H1 (cell line): ENCODE results near the gene EFHD1. TPM values are rescaled to one million over a fixed set of nuclear protein-coding genes. Genes with fewer than 3 reads are reported as not detected.

Source experiments
- MAFK ChIP-seq: IDR thresholded peaks from 2 replicates; pipeline ENCODE4 v1.6.1; 2012; ENCODE audit warnings: low read depth, mild to moderate bottlenecking, improper control_type of control experiment, low read length
- SIRT6 ChIP-seq: IDR thresholded peaks from one replicate; pipeline ENCODE4 v1.7.1; 2012; ENCODE audit warnings: low read length, inconsistent platforms
- ZNF274 ChIP-seq: IDR thresholded peaks from 2 replicates; pipeline ENCODE4 v1.7.0; 2012; ENCODE audit warnings: low read length, borderline replicate concordance; ENCODE audit errors: extremely low read depth
- polyA plus RNA-seq, 7 experiments: library from polyadenylated mRNA; depleted of rRNA in 3 of 7; stranded (reverse) in 5 of 7; unstranded in 2 of 7; fragments of >200 nt in 5 of 7; fragments of 200-250 nt in 2 of 7; gene quantifications; 1 replicate in 5 of 7; 2 replicates in 1 of 7; 4 replicates in 1 of 7; pipeline versions ENCODE4 v1.2.1 to v1.2.3, GENCODE V29; 2011 to 2013; ENCODE audit warnings: missing spikeins in 2 of 7, mixed read lengths in 2 of 7
- total RNA-seq: library from RNA; stranded (reverse); fragmentation: NEBNext Ultra II Directional; extraction: Animal tissue kit (Norgen Biotek cat#: 25700); gene quantifications from 2 replicates; pipeline ENCODE4 v1.2.1, GENCODE V29; 2021

EFHD1 gene
- total and polyA plus RNA-seq, 2 of the 8 experiments (the other 6 are each of a cell fraction or from before 2014, with no cell fraction given): 3.4 to 4.5 TPM

- TF ChIP-seq MAFK: no peak
- TF ChIP-seq SIRT6: no peak
- no peak for TF ChIP-seq ZNF274
These were observed 89.6 kb downstream of the EFHD1 start (continued) for GRCh38 chr2:232723027-232723426.
